K562 (cell line): ENCODE data around the gene SHISAL2B. TPM values are rescaled to one million over a fixed set of nuclear protein-coding genes. Genes with fewer than 3 reads are reported as not detected.

Source experiments
- ATAC-seq: fragments of 200-7000 bp; cut with Tn5 transposase; 3 replicates; pipeline ENCODE4 v1.9.1; 2020; ENCODE audit warnings: moderate library complexity
- BruUV-seq: library from RNA; stranded (reverse); fragments of 400-500 nt; replicated peaks from 2 replicates; lab custom pipeline; 2021; lab: Mats Ljungman, UMichigan
- CTCF ChIA-PET: fragments of 300-600 bp; formaldehyde crosslinking; extraction: SDS; loops from one replicate; lab custom pipeline; 2021; ENCODE audit warnings: low intra/inter-chr PET ratio; lab: Yijun Ruan, JAX
- POLR2A ChIA-PET: fragments of 300-600, 350-650 bp; sonication (Branson Sonifier 250); formaldehyde crosslinking; extraction: SDS; loops from one replicate; lab custom pipeline; 2021; ENCODE audit warnings: antibody characterized with exemption, inconsistent platforms; lab: Yijun Ruan, JAX
- DNase-seq, 4 experiments: peaks; one replicate each; pipeline versions ENCODE4 v3.0.0 to v3.0.0-alpha.2; 2011 to 2018; ENCODE audit warnings: low spot score in 3 of 4, mixed read lengths in 3 of 4; ENCODE audit errors: extremely low read depth in 1 of 4
- FAIRE-seq: peaks from 2 replicates; lab custom pipeline; 2011; peaks lifted over from hg19 to GRCh38; lab: Jason Lieb, UNC
- H2AFZ ChIP-seq: 2 replicates; pipeline ENCODE4 v1.6.0; 2011; ENCODE audit warnings: low read depth, low read length, control low read depth, inconsistent platforms
- H3K27ac ChIP-seq: fragments of 200-600 bp; 3 replicates; pipeline ENCODE4 v1.8.0; 2011; ENCODE audit warnings: low read depth, mild to moderate bottlenecking, control low read depth, inconsistent platforms, low read length, moderate library complexity, mixed read lengths; ENCODE audit errors: extremely low read depth
- H3K27me3 ChIP-seq, 2 experiments: fragments of 300-600 bp in 1 of 2; 2 replicates in 1 of 2; 3 replicates in 1 of 2; pipeline versions ENCODE4 v1.6.0 to v1.8.0; 2011; ENCODE audit warnings: inconsistent platforms in 2 of 2, low read length in 2 of 2, mild to moderate bottlenecking in 1 of 2, mixed read lengths in 1 of 2, moderate library complexity in 1 of 2; ENCODE audit not compliant: control insufficient read depth in 2 of 2, insufficient read depth in 2 of 2
- H3K36me3 ChIP-seq: fragments of 300-600 bp; 3 replicates; pipeline ENCODE4 v1.8.0; 2011; ENCODE audit warnings: mild to moderate bottlenecking, low read length, inconsistent platforms; ENCODE audit not compliant: control insufficient read depth, insufficient read depth
- H3K4me1 ChIP-seq, 2 experiments: fragments of 200-600 bp in 1 of 2; replicated peaks in 1 of 2; 2 replicates in 1 of 2; 3 replicates in 1 of 2; pipeline versions ENCODE4 v1.5.1 to v1.8.0; 2011; ENCODE audit warnings: inconsistent platforms in 2 of 2, low read length in 2 of 2, mild to moderate bottlenecking in 1 of 2, mixed read lengths in 1 of 2, moderate library complexity in 1 of 2; ENCODE audit not compliant: control insufficient read depth in 2 of 2, insufficient read depth in 2 of 2
- H3K4me2 ChIP-seq: 2 replicates; pipeline ENCODE4 v1.6.1; 2011; ENCODE audit warnings: low read length, control low read depth, inconsistent platforms, mixed read lengths; ENCODE audit not compliant: insufficient read depth
- H3K4me3 ChIP-seq: fragments of 200-600 bp; sonication (generic), shearing (Covaris generic); 2 replicates; pipeline ENCODE4 v1.5.1; 2016; ENCODE audit warnings: control low read depth, inconsistent platforms
- H3K79me2 ChIP-seq: fragments of 200-600 bp; 3 replicates; pipeline ENCODE4 v1.8.0; 2011; ENCODE audit warnings: low read length, inconsistent platforms; ENCODE audit not compliant: control insufficient read depth, insufficient read depth
- H3K9ac ChIP-seq, 2 experiments: 2 replicates each; pipeline versions ENCODE4 v1.6.0 to v1.6.1; 2011; ENCODE audit warnings: low read depth in 2 of 2, low read length in 2 of 2, control low read depth in 1 of 2, inconsistent platforms in 1 of 2, mild to moderate bottlenecking in 1 of 2, mixed read lengths in 1 of 2; ENCODE audit not compliant: insufficient read depth in 1 of 2
- H3K9me1 ChIP-seq: one replicate; pipeline ENCODE4 v1.6.0; 2011; ENCODE audit warnings: inconsistent platforms, mild to moderate bottlenecking, low read length, moderate library complexity; ENCODE audit not compliant: control insufficient read depth, insufficient read depth
- H3K9me3 ChIP-seq: replicated peaks from 2 replicates; pipeline ENCODE4 v1.5.1; 2011; ENCODE audit warnings: low read depth, low read length, inconsistent platforms; ENCODE audit not compliant: control insufficient read depth, insufficient read depth
- H4K20me1 ChIP-seq: replicated peaks from 2 replicates; pipeline ENCODE4 v1.6.1; 2011; ENCODE audit warnings: low read length, inconsistent platforms, mixed read lengths; ENCODE audit not compliant: control insufficient read depth, insufficient read depth
- CREBBP ChIP-seq: IDR thresholded peaks from one replicate; pipeline ENCODE4 v1.6.1; 2012; ENCODE audit warnings: low read depth, mild to moderate bottlenecking, control low read depth, inconsistent platforms, low read length
- E2F3 ChIP-seq: fragments of 250-450 bp; sonication (Bioruptor Pico); IDR thresholded peaks from 2 replicates; pipeline ENCODE4 v1.4.0; 2020; ENCODE audit warnings: mild to moderate bottlenecking
- ETS2 ChIP-seq: IDR thresholded peaks from 2 replicates; pipeline ENCODE4 v1.6.1; 2016; ENCODE audit warnings: borderline replicate concordance, missing genetic modification characterization, mild to moderate bottlenecking, moderate library complexity, missing compliant biosample characterization; ENCODE audit not compliant: poor library complexity, severe bottlenecking
- HNRNPK ChIP-seq: fragments of 200-400 bp; formaldehyde crosslinking; IDR thresholded peaks from one replicate; pipeline ENCODE4 v1.6.1; 2018; ENCODE audit warnings: mild to moderate bottlenecking, low read depth, low read length; ENCODE audit not compliant: poor library complexity, severe bottlenecking
- HNRNPL ChIP-seq: fragments of 200-400 bp; formaldehyde crosslinking; IDR thresholded peaks from 2 replicates; pipeline ENCODE4 v1.6.1; 2017; ENCODE audit warnings: low read depth, mild to moderate bottlenecking, low read length
- HSF4 ChIP-seq: fragments of 250-450 bp; sonication (Bioruptor Pico); IDR thresholded peaks from 2 replicates; pipeline ENCODE4 v2.1.2; 2022; ENCODE audit warnings: mild to moderate bottlenecking, moderate library complexity, borderline replicate concordance
- ILF3 ChIP-seq: fragments of 450-650 bp; IDR thresholded peaks from 2 replicates; pipeline ENCODE4 v1.6.1; 2018; ENCODE audit warnings: antibody characterized with exemption, mild to moderate bottlenecking, moderate library complexity, borderline replicate concordance
- NFYB ChIP-seq: IDR thresholded peaks from 2 replicates; pipeline ENCODE4 v1.6.1; 2011; ENCODE audit warnings: mild to moderate bottlenecking, moderate library complexity; ENCODE audit not compliant: insufficient read length; ENCODE audit errors: extremely low read depth
- PRDM10 ChIP-seq: fragments of 450-650 bp; IDR thresholded peaks from 2 replicates; pipeline ENCODE4 v1.6.1; 2018; ENCODE audit not compliant: partially characterized antibody
- RB1 ChIP-seq: fragments of 450-650 bp; IDR thresholded peaks from 2 replicates; pipeline ENCODE4 v1.6.1; 2017; ENCODE audit warnings: low read depth, mild to moderate bottlenecking
- SETDB1 ChIP-seq: IDR thresholded peaks from one replicate; pipeline ENCODE4 v1.6.1; 2012; ENCODE audit warnings: low read length, control low read depth, inconsistent platforms
- SMARCB1 ChIP-seq: IDR thresholded peaks from 2 replicates; pipeline ENCODE4 v1.6.1; 2011; ENCODE audit warnings: improper control_type of control experiment, low read depth; ENCODE audit not compliant: insufficient read length
- STAT5A ChIP-seq: IDR thresholded peaks from 2 replicates; pipeline ENCODE4 v1.6.1; 2012; ENCODE audit warnings: low read length, inconsistent platforms, borderline replicate concordance
- ZKSCAN3 ChIP-seq: fragments of 250-450 bp; sonication (Bioruptor Pico); IDR thresholded peaks from 2 replicates; pipeline ENCODE4 v1.4.0; 2020
- ZNF146 ChIP-seq: IDR thresholded peaks from one replicate; pipeline ENCODE4 v1.6.1; 2018; ENCODE audit warnings: missing compliant biosample characterization; ENCODE audit not compliant: unreplicated experiment
- ZNF174 ChIP-seq: fragments of 250-450 bp; sonication (Bioruptor Pico); IDR thresholded peaks from 2 replicates; pipeline ENCODE4 v1.4.0; 2020; ENCODE audit warnings: mild to moderate bottlenecking
- ZNF780A ChIP-seq: fragments of 250-450 bp; sonication (Bioruptor Pico); IDR thresholded peaks from 2 replicates; pipeline ENCODE4 v1.5.0; 2021; ENCODE audit warnings: mild to moderate bottlenecking
- ZNF785 ChIP-seq: fragments of 250-450 bp; sonication (Bioruptor Pico); IDR thresholded peaks from 2 replicates; pipeline ENCODE4 v1.4.0; 2020; ENCODE audit warnings: mild to moderate bottlenecking
- in situ Hi-C: fragments of 300-500 bp; cut with MboI; formaldehyde crosslinking; loops from 4 replicates; pipeline ENCODE4 v1.15.0; 2018; ENCODE audit warnings: inconsistent platforms, mixed read lengths
- intact Hi-C: fragments of 100-400 bp; cut with micrococcal nuclease; formaldehyde crosslinking; loops from 2 replicates; pipeline ENCODE4 v1.14.2; 2022
- polyA plus RNA-seq, 8 experiments: library from polyadenylated mRNA; depleted of rRNA in 4 of 8; stranded (reverse) in 5 of 8; unstranded in 3 of 8; fragments of >200 nt; fragmentation: Nextera tagmentation in 2 of 8; fragmentation: Illumina TruSeq in 1 of 8; extraction: Ambion mirVana in 2 of 8; extraction: Trizol in 1 of 8; gene quantifications; 2 replicates each; pipeline versions ENCODE4 v1.2.1 to v1.2.3, GENCODE V29; 2011 to 2014; ENCODE audit warnings: inconsistent platforms in 1 of 8, missing spikeins in 1 of 8
- total RNA-seq, 7 experiments: library from RNA; depleted of rRNA in 6 of 7; stranded (reverse); fragments of >200 nt in 6 of 7; fragmentation: Illumina TruSeq in 2 of 7; extraction: Trizol in 2 of 7; gene quantifications; 2 replicates each; pipeline versions ENCODE4 v1.2.1 to v1.2.3, GENCODE V29; 2011 to 2021; ENCODE audit warnings: low replicate concordance in 1 of 7

The SHISAL2B gene
- total and polyA plus RNA-seq, 9 of the 15 experiments (the other 6 are each of a cell fraction or from before 2014, with no cell fraction given), result not detected

GRCh38 chr5:64742821-64743220, 52.5 kb downstream of the SHISAL2B start:
- in situ Hi-C loops (no loop called here), intact Hi-C loops (no loop called here)
- ATAC-seq (no peak), DNase-seq (no peak), FAIRE-seq (no peak)
- H3K9me1 ChIP-seq, result no peaks in the 10 kb centered on the region
- H3K4me3 ChIP-seq, result no peak overlapping the region
- H3K27ac ChIP-seq, result no peak overlapping the region
- TF ChIP-seq ZKSCAN3 (CRISPR knock-in tag) (no peak), ZNF785 (CRISPR knock-in tag) (no peak), CREBBP (no peak), HNRNPK (no peak), ETS2 (tag) (no peak), HNRNPL (no peak), ZNF146 (CRISPR knock-in tag) (no peak), SETDB1 (no peak), HSF4 (CRISPR knock-in tag) (no peak), ZNF780A (CRISPR knock-in tag) (no peak), RB1 (no peak), PRDM10 (no peak), ZNF174 (CRISPR knock-in tag) (no peak), NFYB (no peak), E2F3 (no peak), STAT5A (no peak), SMARCB1 (no peak), ILF3 (no peak)
- CTCF ChIA-PET, result no interaction called here
- no peak overlapping the region for H3K4me2 ChIP-seq
- POLR2A ChIA-PET, result no interaction called here
- no peaks in the 10 kb centered on the region for H3K9me3 ChIP-seq
- no peak overlapping the region for H2AFZ ChIP-seq
- BruUV-seq, result no TSS peak
- peaks cover 38% of the 10 kb centered on the region for H3K36me3 ChIP-seq
- no peaks in the 10 kb centered on the region for H4K20me1 ChIP-seq
- no peak overlapping the region for H3K9ac ChIP-seq
- no peaks in the 10 kb centered on the region for H3K27me3 ChIP-seq
- H3K4me1 ChIP-seq, result no peaks in the 10 kb centered on the region
- H3K79me2 ChIP-seq, result no peaks in the 10 kb centered on the region
